HepG2 (cell line): ENCODE data around the gene RPL32. TPM values are rescaled to one million over a fixed set of nuclear protein-coding genes. Genes with fewer than 3 reads are reported as not detected.

Source experiments
- GATAD2A ChIP-seq: IDR thresholded peaks from 2 replicates; pipeline ENCODE4 v1.6.1; 2016
- HES4 ChIP-seq: sonication (generic); formaldehyde crosslinking; IDR thresholded peaks from 2 replicates; pipeline ENCODE4 v1.9.0; 2021; ENCODE audit warnings: mild to moderate bottlenecking, missing genetic modification reagents, borderline replicate concordance
- MEF2D ChIP-seq: sonication (generic); formaldehyde crosslinking; IDR thresholded peaks from 2 replicates; pipeline ENCODE4 v1.5.1; 2020; ENCODE audit warnings: mild to moderate bottlenecking, missing genetic modification reagents
- MTF2 ChIP-seq: sonication (generic); formaldehyde crosslinking; IDR thresholded peaks from 2 replicates; pipeline ENCODE4 v1.5.0; 2020; ENCODE audit warnings: missing genetic modification reagents, borderline replicate concordance
- POLR2AphosphoS2 ChIP-seq: IDR thresholded peaks from 2 replicates; pipeline ENCODE4 v1.6.1; 2011; ENCODE audit warnings: low read depth, low read length, improper control_type of control experiment
- SIN3B ChIP-seq: fragments of 150-350 bp; IDR thresholded peaks from 2 replicates; pipeline ENCODE4 v1.6.1; 2014; ENCODE audit warnings: low read length
- TBX3 ChIP-seq: fragments of 450-650 bp; IDR thresholded peaks from 2 replicates; pipeline ENCODE4 v1.6.1; 2017; ENCODE audit warnings: antibody characterized with exemption, mild to moderate bottlenecking, inconsistent platforms, borderline replicate concordance
- TOPORS ChIP-seq: sonication (generic); formaldehyde crosslinking; IDR thresholded peaks from 2 replicates; pipeline ENCODE4 v1.8.0; 2023; ENCODE audit warnings: mild to moderate bottlenecking, missing genetic modification reagents
- ZNF138 ChIP-seq: sonication (generic); formaldehyde crosslinking; IDR thresholded peaks from 2 replicates; pipeline ENCODE4 v1.5.0; 2020; ENCODE audit warnings: mild to moderate bottlenecking, low read depth, missing genetic modification reagents
- ZNF160 ChIP-seq: sonication (generic); formaldehyde crosslinking; IDR thresholded peaks from 2 replicates; pipeline ENCODE4 v1.8.0; 2022; ENCODE audit warnings: mild to moderate bottlenecking, inconsistent platforms, missing genetic modification reagents
- ZNF225 ChIP-seq: sonication (generic); formaldehyde crosslinking; IDR thresholded peaks from 2 replicates; pipeline ENCODE4 v1.4.0; 2020; ENCODE audit warnings: mild to moderate bottlenecking, missing genetic modification reagents
- ZNF567 ChIP-seq: sonication (generic); formaldehyde crosslinking; IDR thresholded peaks from 2 replicates; pipeline ENCODE4 v1.8.1; 2023; ENCODE audit warnings: mild to moderate bottlenecking, missing genetic modification reagents, borderline replicate concordance
- ZSCAN30 ChIP-seq: sonication (generic); formaldehyde crosslinking; IDR thresholded peaks from 2 replicates; pipeline ENCODE4 v1.5.0; 2020; ENCODE audit warnings: mild to moderate bottlenecking, missing genetic modification reagents
- ZZZ3 ChIP-seq: sonication (generic); formaldehyde crosslinking; IDR thresholded peaks from 2 replicates; pipeline ENCODE4 v1.4.0; 2020; ENCODE audit warnings: missing genetic modification reagents, mild to moderate bottlenecking, borderline replicate concordance
- polyA plus RNA-seq, 8 experiments: library from polyadenylated mRNA; depleted of rRNA in 3 of 8; stranded (reverse) in 7 of 8; unstranded in 1 of 8; fragments of >200 nt; fragmentation: Illumina TruSeq in 4 of 8; extraction: Trizol in 4 of 8; gene quantifications; 2 replicates each; pipeline versions ENCODE4 v1.2.1 to v1.2.3, GENCODE V29; 2011 to 2016; ENCODE audit warnings: low read depth in 4 of 8, missing spikeins in 1 of 8, mixed read lengths in 1 of 8; ENCODE audit not compliant: insufficient read depth in 1 of 8
- total RNA-seq, 5 experiments: library from RNA; depleted of rRNA; stranded (reverse); fragments of >200 nt; fragmentation: Illumina TruSeq; extraction: Trizol; gene quantifications; 2 replicates each; pipeline ENCODE4 v1.2.3, GENCODE V29; 2016; ENCODE audit warnings: low read depth in 1 of 5
- TF ChIP-seq, protein P1 (sequence below): sonication (generic); formaldehyde crosslinking; IDR thresholded peaks from 2 replicates; pipeline ENCODE4 v1.5.0; 2020; ENCODE audit warnings: mild to moderate bottlenecking, missing genetic modification reagents, moderate library complexity
- TF ChIP-seq, protein P2 (sequence below): sonication (generic); formaldehyde crosslinking; conservative IDR thresholded peaks from 2 replicates; pipeline ENCODE4 v1.8.0; 2022; ENCODE audit warnings: mild to moderate bottlenecking, moderate library complexity, missing genetic modification reagents
- TF ChIP-seq, protein P3 (sequence below): sonication (generic); formaldehyde crosslinking; IDR thresholded peaks from 2 replicates; pipeline ENCODE4 v1.5.0; 2020; ENCODE audit warnings: mild to moderate bottlenecking, missing genetic modification reagents, borderline replicate concordance
- TF ChIP-seq, protein P4 (sequence below): sonication (generic); formaldehyde crosslinking; conservative IDR thresholded peaks from 2 replicates; pipeline ENCODE4 v1.8.1; 2023; ENCODE audit warnings: missing genetic modification reagents
- TF ChIP-seq, protein P5 (sequence below): sonication (generic); formaldehyde crosslinking; IDR thresholded peaks from 2 replicates; pipeline ENCODE4 v1.4.0; 2020; ENCODE audit warnings: missing genetic modification reagents

RPL32 gene
- total and polyA plus RNA-seq, 2 of the 13 experiments (the other 11 are each of a cell fraction or from before 2014, with no cell fraction given): 1,781 to 2,401 TPM

- TF ChIP-seq, protein P1, sequence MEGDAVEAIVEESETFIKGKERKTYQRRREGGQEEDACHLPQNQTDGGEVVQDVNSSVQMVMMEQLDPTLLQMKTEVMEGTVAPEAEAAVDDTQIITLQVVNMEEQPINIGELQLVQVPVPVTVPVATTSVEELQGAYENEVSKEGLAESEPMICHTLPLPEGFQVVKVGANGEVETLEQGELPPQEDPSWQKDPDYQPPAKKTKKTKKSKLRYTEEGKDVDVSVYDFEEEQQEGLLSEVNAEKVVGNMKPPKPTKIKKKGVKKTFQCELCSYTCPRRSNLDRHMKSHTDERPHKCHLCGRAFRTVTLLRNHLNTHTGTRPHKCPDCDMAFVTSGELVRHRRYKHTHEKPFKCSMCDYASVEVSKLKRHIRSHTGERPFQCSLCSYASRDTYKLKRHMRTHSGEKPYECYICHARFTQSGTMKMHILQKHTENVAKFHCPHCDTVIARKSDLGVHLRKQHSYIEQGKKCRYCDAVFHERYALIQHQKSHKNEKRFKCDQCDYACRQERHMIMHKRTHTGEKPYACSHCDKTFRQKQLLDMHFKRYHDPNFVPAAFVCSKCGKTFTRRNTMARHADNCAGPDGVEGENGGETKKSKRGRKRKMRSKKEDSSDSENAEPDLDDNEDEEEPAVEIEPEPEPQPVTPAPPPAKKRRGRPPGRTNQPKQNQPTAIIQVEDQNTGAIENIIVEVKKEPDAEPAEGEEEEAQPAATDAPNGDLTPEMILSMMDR (CRISPR knock-in tag): peak; percentile 75
- TF ChIP-seq, protein P2, sequence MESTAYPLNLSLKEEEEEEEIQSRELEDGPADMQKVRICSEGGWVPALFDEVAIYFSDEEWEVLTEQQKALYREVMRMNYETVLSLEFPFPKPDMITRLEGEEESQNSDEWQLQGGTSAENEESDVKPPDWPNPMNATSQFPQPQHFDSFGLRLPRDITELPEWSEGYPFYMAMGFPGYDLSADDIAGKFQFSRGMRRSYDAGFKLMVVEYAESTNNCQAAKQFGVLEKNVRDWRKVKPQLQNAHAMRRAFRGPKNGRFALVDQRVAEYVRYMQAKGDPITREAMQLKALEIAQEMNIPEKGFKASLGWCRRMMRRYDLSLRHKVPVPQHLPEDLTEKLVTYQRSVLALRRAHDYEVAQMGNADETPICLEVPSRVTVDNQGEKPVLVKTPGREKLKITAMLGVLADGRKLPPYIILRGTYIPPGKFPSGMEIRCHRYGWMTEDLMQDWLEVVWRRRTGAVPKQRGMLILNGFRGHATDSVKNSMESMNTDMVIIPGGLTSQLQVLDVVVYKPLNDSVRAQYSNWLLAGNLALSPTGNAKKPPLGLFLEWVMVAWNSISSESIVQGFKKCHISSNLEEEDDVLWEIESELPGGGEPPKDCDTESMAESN (CRISPR knock-in tag): peak; percentile 75; the same call in 1 of the 2 replicates
- TF ChIP-seq ZZZ3 (CRISPR knock-in tag) (no peak), ZNF567 (CRISPR knock-in tag) (0 out of 2 replicates have a peak, but pooled peaks have one; percentile 71), SIN3B (no peak), MEF2D (no peak), ZNF160 (CRISPR knock-in tag) (no peak), ZNF225 (peak; percentile 69; the same call in 1 of the 2 replicates), TBX3 (no peak), MTF2 (CRISPR knock-in tag) (peak; percentile 87; the same call in 1 of the 2 replicates), GATAD2A (CRISPR knock-in tag) (no peak), TOPORS (no peak), POLR2AphosphoS2 (no peak), ZNF138 (CRISPR knock-in tag) (no peak), HES4 (CRISPR knock-in tag) (0 out of 2 replicates have a peak, but pooled peaks have one; percentile 37), ZSCAN30 (CRISPR knock-in tag) (no peak)
- TF ChIP-seq, protein P3, sequence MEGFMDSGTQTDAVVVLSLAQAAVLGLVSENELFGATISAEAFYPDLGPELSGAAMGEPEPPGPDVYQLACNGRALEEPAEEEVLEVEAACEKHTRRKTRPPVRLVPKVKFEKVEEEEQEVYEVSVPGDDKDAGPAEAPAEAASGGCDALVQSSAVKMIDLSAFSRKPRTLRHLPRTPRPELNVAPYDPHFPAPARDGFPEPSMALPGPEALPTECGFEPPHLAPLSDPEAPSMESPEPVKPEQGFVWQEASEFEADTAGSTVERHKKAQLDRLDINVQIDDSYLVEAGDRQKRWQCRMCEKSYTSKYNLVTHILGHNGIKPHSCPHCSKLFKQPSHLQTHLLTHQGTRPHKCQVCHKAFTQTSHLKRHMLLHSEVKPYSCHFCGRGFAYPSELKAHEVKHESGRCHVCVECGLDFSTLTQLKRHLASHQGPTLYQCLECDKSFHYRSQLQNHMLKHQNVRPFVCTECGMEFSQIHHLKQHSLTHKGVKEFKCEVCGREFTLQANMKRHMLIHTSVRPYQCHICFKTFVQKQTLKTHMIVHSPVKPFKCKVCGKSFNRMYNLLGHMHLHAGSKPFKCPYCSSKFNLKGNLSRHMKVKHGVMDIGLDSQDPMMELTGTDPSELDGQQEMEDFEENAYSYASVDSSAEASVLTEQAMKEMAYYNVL (CRISPR knock-in tag): no peak
- TF ChIP-seq, protein P4, sequence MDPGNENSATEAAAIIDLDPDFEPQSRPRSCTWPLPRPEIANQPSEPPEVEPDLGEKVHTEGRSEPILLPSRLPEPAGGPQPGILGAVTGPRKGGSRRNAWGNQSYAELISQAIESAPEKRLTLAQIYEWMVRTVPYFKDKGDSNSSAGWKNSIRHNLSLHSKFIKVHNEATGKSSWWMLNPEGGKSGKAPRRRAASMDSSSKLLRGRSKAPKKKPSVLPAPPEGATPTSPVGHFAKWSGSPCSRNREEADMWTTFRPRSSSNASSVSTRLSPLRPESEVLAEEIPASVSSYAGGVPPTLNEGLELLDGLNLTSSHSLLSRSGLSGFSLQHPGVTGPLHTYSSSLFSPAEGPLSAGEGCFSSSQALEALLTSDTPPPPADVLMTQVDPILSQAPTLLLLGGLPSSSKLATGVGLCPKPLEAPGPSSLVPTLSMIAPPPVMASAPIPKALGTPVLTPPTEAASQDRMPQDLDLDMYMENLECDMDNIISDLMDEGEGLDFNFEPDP (CRISPR knock-in tag): 0 out of 2 replicates have a peak, but pooled peaks have one; percentile 89
- TF ChIP-seq, protein P5, sequence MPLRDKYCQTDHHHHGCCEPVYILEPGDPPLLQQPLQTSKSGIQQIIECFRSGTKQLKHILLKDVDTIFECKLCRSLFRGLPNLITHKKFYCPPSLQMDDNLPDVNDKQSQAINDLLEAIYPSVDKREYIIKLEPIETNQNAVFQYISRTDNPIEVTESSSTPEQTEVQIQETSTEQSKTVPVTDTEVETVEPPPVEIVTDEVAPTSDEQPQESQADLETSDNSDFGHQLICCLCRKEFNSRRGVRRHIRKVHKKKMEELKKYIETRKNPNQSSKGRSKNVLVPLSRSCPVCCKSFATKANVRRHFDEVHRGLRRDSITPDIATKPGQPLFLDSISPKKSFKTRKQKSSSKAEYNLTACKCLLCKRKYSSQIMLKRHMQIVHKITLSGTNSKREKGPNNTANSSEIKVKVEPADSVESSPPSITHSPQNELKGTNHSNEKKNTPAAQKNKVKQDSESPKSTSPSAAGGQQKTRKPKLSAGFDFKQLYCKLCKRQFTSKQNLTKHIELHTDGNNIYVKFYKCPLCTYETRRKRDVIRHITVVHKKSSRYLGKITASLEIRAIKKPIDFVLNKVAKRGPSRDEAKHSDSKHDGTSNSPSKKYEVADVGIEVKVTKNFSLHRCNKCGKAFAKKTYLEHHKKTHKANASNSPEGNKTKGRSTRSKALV (CRISPR knock-in tag): peak; percentile 81
These were observed 31.2 kb downstream of the RPL32 start (continued) for GRCh38 chr3:12810013-12810780.
